CD4-positive, alpha-beta T cell treated with Interleukin-21 for 1 hour (primary cell): ENCODE data around the gene IL36A.

Experiments used
- DNase-seq: peaks from one replicate; pipeline ENCODE4 v3.0.0-alpha.2; 2020

Gene IL36A

DNA sequence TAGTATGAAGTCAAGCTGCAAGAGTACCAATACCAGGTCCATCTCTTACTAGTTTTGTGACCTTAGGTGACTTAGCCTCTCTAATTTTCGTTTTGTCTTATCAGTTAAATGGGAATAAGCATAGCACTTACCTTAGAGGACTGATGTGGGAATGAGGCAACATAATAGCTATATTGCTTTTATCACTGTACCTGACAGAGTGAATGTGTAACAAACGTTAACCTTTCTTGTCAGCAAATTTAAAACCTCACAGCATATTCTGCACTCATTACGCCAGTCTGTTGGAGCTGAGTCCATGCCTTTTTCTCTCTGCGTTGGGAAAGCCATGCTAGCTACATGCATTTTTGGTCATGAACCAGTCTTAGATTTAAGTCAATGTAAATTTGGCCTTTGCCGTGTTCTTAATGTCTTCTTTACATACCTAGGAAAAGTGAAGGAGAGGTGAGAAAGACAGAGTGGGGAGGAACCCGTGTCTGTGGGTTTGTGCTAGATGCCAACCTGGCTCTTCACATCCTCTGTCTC, 47.2 kb downstream of the IL36A start, which contains the start of gene IL36B:
TSS of gene IL36B (minus strand) at position 472 of the 522 bp plus-strand sequence.
- DNase-seq = no peak

GRCh38 chr2:113053666-113054065, 48.4 kb downstream of the IL36A start:
- no peak for DNase-seq

DNA sequence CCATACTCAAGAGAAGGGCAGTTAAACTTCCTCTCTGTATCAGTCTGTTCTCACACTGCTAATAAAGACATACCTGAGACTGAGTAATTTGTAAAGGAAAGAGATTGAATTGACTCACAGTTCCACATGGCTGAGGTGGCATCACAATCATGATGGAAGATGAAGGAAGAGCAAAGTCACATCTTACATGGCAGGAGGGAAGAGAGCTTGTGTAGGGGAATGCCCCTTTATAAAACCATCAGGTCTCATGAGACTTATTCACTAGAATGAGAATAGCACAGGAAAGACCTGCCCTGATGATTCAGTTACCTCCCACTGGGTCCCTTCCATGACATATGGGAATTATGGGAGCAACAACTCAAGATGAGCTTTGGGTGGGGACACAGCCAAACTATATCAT, 48.8 kb downstream of the IL36A start:
- no peak for DNase-seq

DNA sequence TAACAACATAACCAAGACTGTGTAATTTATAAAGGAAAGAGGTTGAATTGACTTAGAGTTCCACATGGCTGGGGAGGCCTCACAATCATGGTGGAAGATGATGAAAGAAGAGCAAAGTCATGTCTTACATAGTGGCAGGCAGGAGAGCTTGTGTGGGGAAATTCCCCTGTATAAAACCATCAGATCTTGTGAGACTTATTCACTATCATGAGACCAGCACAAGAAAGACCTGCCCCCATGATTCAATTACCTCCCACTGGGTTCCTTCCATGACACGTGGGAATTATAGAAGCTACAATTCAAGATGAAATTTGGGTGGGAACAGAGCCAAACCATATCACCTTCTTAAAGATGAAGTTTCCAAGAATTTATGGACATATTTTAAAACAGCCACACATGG, 51.3 kb downstream of the IL36A start:
- DNase-seq = no peak

GRCh38 chr2:113057117-113057516, 51.9 kb downstream of the IL36A start:
- DNase-seq = no peak
